Osteoblast (primary cell): ENCODE data around the gene CHRM5. TPM values are rescaled to one million over a fixed set of nuclear protein-coding genes. Genes with fewer than 3 reads are reported as not detected.
A peak's percentile ranks its signal among the peaks of the same experiment; 100 is the strongest.

ENCODE experiments used
- DNase-seq: peaks from one replicate; pipeline ENCODE4 v3.0.0; 2011; ENCODE audit warnings: low spot score, mixed read lengths; ENCODE audit not compliant: insufficient read length; ENCODE audit errors: missing footprints
- H2AFZ ChIP-seq: 2 replicates; pipeline ENCODE4 v1.6.0; 2011; ENCODE audit warnings: mild to moderate bottlenecking, low read length
- H3K27ac ChIP-seq: 2 replicates; pipeline ENCODE4 v1.5.1; 2011; ENCODE audit warnings: mild to moderate bottlenecking, low read depth, low read length, moderate library complexity
- H3K27me3 ChIP-seq: 2 replicates; pipeline ENCODE4 v1.6.0; 2012; ENCODE audit warnings: mild to moderate bottlenecking, control low read depth, inconsistent platforms, low read length, moderate library complexity; ENCODE audit not compliant: insufficient read depth
- H3K36me3 ChIP-seq: 2 replicates; pipeline ENCODE4 v1.5.1; 2011; ENCODE audit warnings: mild to moderate bottlenecking, low read length, control low read depth, moderate library complexity; ENCODE audit not compliant: insufficient read depth
- H3K4me1 ChIP-seq: 2 replicates; pipeline ENCODE4 v1.5.1; 2011; ENCODE audit warnings: mild to moderate bottlenecking, low read length, control low read depth, moderate library complexity; ENCODE audit not compliant: insufficient read depth
- H3K4me2 ChIP-seq: 2 replicates; pipeline ENCODE4 v1.6.0; 2011; ENCODE audit warnings: mild to moderate bottlenecking, low read length; ENCODE audit not compliant: insufficient read depth
- H3K4me3 ChIP-seq: fragments of 200-600 bp; sonication (generic); 3 replicates; pipeline ENCODE4 v1.5.1; 2012; ENCODE audit warnings: mild to moderate bottlenecking, low read length, inconsistent platforms; ENCODE audit not compliant: insufficient read depth
- H3K79me2 ChIP-seq: 2 replicates; pipeline ENCODE4 v1.6.0; 2012; ENCODE audit warnings: mild to moderate bottlenecking, low read length, control low read depth, inconsistent platforms; ENCODE audit not compliant: insufficient read depth
- H3K9me3 ChIP-seq: 2 replicates; pipeline ENCODE4 v1.5.1; 2011; ENCODE audit warnings: low read depth, low read length, control low read depth
- H4K20me1 ChIP-seq: 2 replicates; pipeline ENCODE4 v1.6.0; 2012; ENCODE audit warnings: mild to moderate bottlenecking, low read length, control low read depth; ENCODE audit not compliant: insufficient read depth
- total RNA-seq: library from RNA; depleted of rRNA; stranded (reverse); fragments of >200 nt; gene quantifications from 2 replicates; pipeline ENCODE4 v1.2.3, GENCODE V29; 2012
- TF ChIP-seq, protein P1 (sequence below): IDR thresholded peaks from 2 replicates; pipeline ENCODE4 v1.5.1; 2011; ENCODE audit warnings: mild to moderate bottlenecking, low read depth, low read length, moderate library complexity; ENCODE audit errors: extremely low read depth

Gene CHRM5
- total RNA-seq, 1 donor = under 0.01 TPM

DNA sequence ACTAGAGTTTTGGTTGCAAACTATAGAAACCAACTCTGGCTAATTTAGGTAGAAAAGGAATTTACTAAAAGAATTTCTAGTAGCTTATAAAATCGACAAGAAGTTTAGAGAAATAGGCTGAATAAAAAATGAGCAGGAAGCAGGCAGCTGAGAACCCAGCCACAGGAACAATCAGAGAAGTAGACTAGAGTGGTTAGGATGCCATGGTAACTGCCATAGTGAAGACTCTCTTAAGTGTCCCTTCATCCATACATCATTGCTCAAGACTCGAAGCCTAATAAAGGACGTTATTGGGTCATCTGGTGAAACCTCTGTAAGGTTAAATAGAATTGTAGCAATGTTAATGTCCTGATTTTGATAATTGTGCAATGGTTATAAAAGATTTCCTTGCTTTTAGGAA is 57.0 kb downstream of the CHRM5 start:
- peak; percentile 8 for DNase-seq
- Histone ChIP-seq H4K20me1 (no peaks in the 10 kb centered on the region), H3K79me2 (peaks cover 34% of the 10 kb centered on the region), H3K4me1 (no peaks in the 10 kb centered on the region), H3K36me3 (no peaks in the 10 kb centered on the region), H3K4me2 (no peak overlapping the region), H3K4me3 (no peak overlapping the region), H3K27me3 (no peaks in the 10 kb centered on the region), H3K9me3 (no peaks in the 10 kb centered on the region), H2AFZ (no peak overlapping the region), H3K27ac (no peak overlapping the region)
- TF ChIP-seq, protein P1, sequence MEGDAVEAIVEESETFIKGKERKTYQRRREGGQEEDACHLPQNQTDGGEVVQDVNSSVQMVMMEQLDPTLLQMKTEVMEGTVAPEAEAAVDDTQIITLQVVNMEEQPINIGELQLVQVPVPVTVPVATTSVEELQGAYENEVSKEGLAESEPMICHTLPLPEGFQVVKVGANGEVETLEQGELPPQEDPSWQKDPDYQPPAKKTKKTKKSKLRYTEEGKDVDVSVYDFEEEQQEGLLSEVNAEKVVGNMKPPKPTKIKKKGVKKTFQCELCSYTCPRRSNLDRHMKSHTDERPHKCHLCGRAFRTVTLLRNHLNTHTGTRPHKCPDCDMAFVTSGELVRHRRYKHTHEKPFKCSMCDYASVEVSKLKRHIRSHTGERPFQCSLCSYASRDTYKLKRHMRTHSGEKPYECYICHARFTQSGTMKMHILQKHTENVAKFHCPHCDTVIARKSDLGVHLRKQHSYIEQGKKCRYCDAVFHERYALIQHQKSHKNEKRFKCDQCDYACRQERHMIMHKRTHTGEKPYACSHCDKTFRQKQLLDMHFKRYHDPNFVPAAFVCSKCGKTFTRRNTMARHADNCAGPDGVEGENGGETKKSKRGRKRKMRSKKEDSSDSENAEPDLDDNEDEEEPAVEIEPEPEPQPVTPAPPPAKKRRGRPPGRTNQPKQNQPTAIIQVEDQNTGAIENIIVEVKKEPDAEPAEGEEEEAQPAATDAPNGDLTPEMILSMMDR = no peak

DNA sequence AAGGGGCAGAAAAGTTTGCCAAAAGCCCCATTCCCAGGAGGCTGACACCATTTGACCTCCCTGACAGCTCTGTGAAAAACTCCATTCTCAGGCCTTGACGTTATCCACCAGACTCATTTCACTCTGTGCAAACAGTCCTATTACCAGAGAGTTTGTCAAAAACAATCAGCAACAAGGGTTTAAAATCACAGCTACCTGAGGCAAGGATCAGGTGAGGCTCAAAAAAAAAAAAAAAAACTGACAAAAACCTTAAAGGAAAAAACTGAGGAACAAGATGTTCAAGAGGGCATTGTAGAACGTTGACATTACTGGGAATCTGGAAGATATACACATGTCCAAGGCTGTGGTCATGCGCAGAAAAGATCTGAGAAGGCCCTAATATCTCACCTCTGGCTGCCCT is 59.3 kb downstream of the CHRM5 start:
- no peak overlapping the region for H2AFZ ChIP-seq
- no peak overlapping the region for H3K4me3 ChIP-seq
- no peak overlapping the region for H3K4me2 ChIP-seq
- no peak overlapping the region for H3K27ac ChIP-seq
- no peaks in the 10 kb centered on the region for H3K36me3 ChIP-seq
- no peaks in the 10 kb centered on the region for H3K9me3 ChIP-seq
- no peaks in the 10 kb centered on the region for H4K20me1 ChIP-seq
- no peaks in the 10 kb centered on the region for H3K27me3 ChIP-seq
- peaks cover 44% of the 10 kb centered on the region for H3K79me2 ChIP-seq
- no peaks in the 10 kb centered on the region for H3K4me1 ChIP-seq
- TF ChIP-seq, protein P1 = no peak
- DNase-seq = no peak

DNA sequence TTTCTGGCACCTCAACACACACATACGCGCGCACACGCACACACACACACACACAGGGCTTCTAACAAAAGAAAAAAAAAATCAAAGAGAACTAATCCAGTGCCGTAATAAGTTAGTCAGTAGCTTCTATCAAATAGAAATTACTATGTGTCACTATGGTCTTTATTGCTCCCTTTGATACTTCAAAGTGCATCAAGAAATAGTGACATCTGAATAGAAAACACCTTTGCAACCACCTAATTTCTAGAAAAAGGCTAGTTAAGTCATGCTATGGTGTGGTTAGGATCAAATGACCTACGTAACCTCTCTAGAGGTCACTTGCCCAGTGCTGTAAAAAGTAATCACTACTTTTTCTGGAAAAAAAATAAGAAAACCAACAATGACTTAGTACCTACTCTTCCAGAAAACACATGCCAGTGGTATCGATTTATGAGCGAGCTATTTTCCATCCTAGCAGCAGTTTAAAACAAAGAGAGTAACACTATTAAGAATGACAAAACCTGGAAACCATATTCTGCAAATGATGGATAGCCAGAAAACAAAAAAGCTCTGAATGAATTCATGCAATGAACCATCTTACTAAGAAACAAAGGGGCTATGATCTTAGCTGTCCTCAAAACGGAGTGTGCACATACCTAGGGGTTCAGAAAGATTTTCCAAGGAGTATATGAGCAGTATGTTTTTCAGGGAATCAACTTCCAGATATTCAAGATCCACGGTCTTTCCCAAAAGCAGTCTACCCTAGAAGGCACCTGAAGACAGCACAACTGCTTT is 63.9 kb downstream of the CHRM5 start:
- Histone ChIP-seq H3K4me2 (no peak overlapping the region), H3K27me3 (no peaks in the 10 kb centered on the region), H3K79me2 (peaks cover 62% of the 10 kb centered on the region), H4K20me1 (no peaks in the 10 kb centered on the region), H3K4me1 (no peaks in the 10 kb centered on the region), H3K9me3 (no peaks in the 10 kb centered on the region), H3K4me3 (no peak overlapping the region), H2AFZ (no peak overlapping the region), H3K27ac (no peak overlapping the region), H3K36me3 (no peaks in the 10 kb centered on the region)
- TF ChIP-seq, protein P1 = no peak
- no peak for DNase-seq

DNA sequence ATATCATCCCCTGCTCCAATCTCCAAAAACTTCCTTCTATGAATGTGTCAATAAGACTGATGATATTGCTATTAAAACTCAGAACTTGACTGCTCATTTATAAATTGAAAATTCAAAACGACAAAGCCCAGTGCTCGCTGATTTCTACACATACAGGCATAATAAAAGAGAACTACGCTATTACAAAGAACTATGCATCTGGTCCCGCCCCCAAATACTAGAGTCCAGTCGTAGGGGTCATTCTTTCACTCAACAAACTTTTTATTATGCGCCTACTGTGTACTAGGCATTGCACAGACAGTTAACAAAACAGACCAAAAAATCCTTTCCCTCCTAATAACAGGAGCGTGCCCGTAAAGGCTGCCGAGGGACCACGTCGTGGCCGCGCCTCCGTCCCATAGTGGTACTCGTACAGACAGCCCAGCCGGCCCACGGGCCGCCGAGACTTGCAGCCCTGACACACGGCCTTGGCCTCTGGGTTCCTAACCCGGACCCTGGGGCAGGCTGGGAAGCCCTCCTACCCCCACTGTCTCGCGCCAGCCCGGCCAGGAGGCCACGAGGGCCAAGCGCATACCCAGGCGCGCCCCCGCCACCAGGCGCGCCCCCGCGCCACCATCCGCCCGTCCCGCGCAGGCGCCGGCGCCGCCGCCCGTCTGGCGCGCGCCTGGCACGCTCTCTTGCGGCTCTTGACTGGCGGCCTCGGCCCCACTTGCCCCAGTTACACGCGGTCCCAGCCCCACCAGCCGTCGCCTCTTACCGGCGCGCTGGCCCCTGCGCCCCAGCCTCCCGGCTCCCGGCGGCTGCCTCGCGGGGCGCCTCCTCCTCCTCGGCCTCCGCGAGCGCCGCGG is 70.0 kb downstream of the CHRM5 start:
- Histone ChIP-seq H3K27me3 (no peaks in the 10 kb centered on the region), H3K4me3 (peak overlapping the region; percentile 97), H3K4me2 (peak overlapping the region; percentile 90), H3K4me1 (peaks cover 10% of the 10 kb centered on the region), H3K36me3 (no peaks in the 10 kb centered on the region), H4K20me1 (no peaks in the 10 kb centered on the region), H2AFZ (peak overlapping the region; percentile 95), H3K9me3 (no peaks in the 10 kb centered on the region), H3K27ac (peak overlapping the region; percentile 88), H3K79me2 (peaks cover 34% of the 10 kb centered on the region)
- DNase-seq = peak; percentile 93
- TF ChIP-seq, protein P1 = no peak
